GM18499 (cell line): ENCODE measurements around the gene ARHGEF28.

ENCODE experiments used
- ATAC-seq: cut with Tn5 transposase; IDR thresholded peaks from one replicate; pipeline ENCODE4 v1.9.1; 2021; ENCODE audit warnings: moderate number of reproducible peaks; ENCODE audit not compliant: insufficient read depth, unreplicated experiment

Gene ARHGEF28

GRCh38 chr5:73763300-73764032 is 137.5 kb downstream of the ARHGEF28 start:
- no peak for ATAC-seq

- ATAC-seq, result no peak
Observed at GRCh38 chr5:73764586-73764985, 138.6 kb downstream of the ARHGEF28 start.

GRCh38 chr5:73764996-73765395 is 139.0 kb downstream of the ARHGEF28 start:
- no peak for ATAC-seq

- ATAC-seq, result no peak
Observed at GRCh38 chr5:73766902-73767301, 140.9 kb downstream of the ARHGEF28 start.

- ATAC-seq, result no peak
Observed at GRCh38 chr5:73770172-73771025, 144.4 kb downstream of the ARHGEF28 start.

- no peak for ATAC-seq
Observed at GRCh38 chr5:73774924-73775323, 148.9 kb downstream of the ARHGEF28 start.

- ATAC-seq, result no peak
Observed at GRCh38 chr5:73776405-73776804, 150.4 kb downstream of the ARHGEF28 start.

GRCh38 chr5:73777192-73777591 is 151.2 kb downstream of the ARHGEF28 start:
- ATAC-seq, result no peak

- ATAC-seq, result no peak
Observed at GRCh38 chr5:73780302-73781080, 154.5 kb downstream of the ARHGEF28 start.

GRCh38 chr5:73781107-73781768 is 155.2 kb downstream of the ARHGEF28 start:
- ATAC-seq, result no peak

GRCh38 chr5:73783828-73784227 is 157.8 kb downstream of the ARHGEF28 start:
- ATAC-seq, result no peak

GRCh38 chr5:73786043-73786831 is 160.2 kb downstream of the ARHGEF28 start:
- no peak for ATAC-seq

GRCh38 chr5:73789851-73790281 is 163.9 kb downstream of the ARHGEF28 start:
- ATAC-seq, result no peak

- ATAC-seq, result no peak
Observed at GRCh38 chr5:73791389-73791788, 165.4 kb downstream of the ARHGEF28 start.

GRCh38 chr5:73792687-73793320 is 166.8 kb downstream of the ARHGEF28 start:
- ATAC-seq, result no peak

- no peak for ATAC-seq
Observed at GRCh38 chr5:73793911-73794310, 167.9 kb downstream of the ARHGEF28 start.

GRCh38 chr5:73796164-73797131 is 170.5 kb downstream of the ARHGEF28 start:
- ATAC-seq, result no peak

GRCh38 chr5:73797132-73797510 is 171.1 kb downstream of the ARHGEF28 start:
- no peak for ATAC-seq
